GM19193 (cell line): ENCODE results near the gene ETV3.

Source experiments
- POLR2A ChIP-seq: IDR thresholded peaks from 4 replicates; pipeline ENCODE4 v1.6.1; 2011; ENCODE audit not compliant: insufficient read depth, insufficient read length; ENCODE audit errors: extremely low read depth

ETV3 gene

GRCh38 chr1:157112186-157112867 lies 25.9 kb downstream of the ETV3 start:
- no peak for TF ChIP-seq POLR2A

GRCh38 chr1:157111396-157112165 lies 26.6 kb downstream of the ETV3 start:
- no peak for TF ChIP-seq POLR2A

GRCh38 chr1:157110686-157111085 lies 27.5 kb downstream of the ETV3 start:
- no peak for TF ChIP-seq POLR2A

- no peak for TF ChIP-seq POLR2A
These were observed 28.2 kb downstream of the ETV3 start for GRCh38 chr1:157110003-157110402.

- no peak for TF ChIP-seq POLR2A
These were observed 29.7 kb downstream of the ETV3 start for GRCh38 chr1:157108448-157108847.

GRCh38 chr1:157107702-157108101 lies 30.5 kb downstream of the ETV3 start:
- TF ChIP-seq POLR2A: no peak

- no peak for TF ChIP-seq POLR2A
These were observed 31.4 kb downstream of the ETV3 start for GRCh38 chr1:157106813-157107189.

- no peak for TF ChIP-seq POLR2A
These were observed 32.0 kb downstream of the ETV3 start for GRCh38 chr1:157105988-157106812.

- no peak for TF ChIP-seq POLR2A
These were observed 32.8 kb downstream of the ETV3 start for GRCh38 chr1:157105298-157105987.

GRCh38 chr1:157104598-157105293 lies 33.4 kb downstream of the ETV3 start:
- TF ChIP-seq POLR2A: no peak

- no peak for TF ChIP-seq POLR2A
These were observed 34.9 kb downstream of the ETV3 start for GRCh38 chr1:157103268-157103667.

- TF ChIP-seq POLR2A: no peak
These were observed 37.0 kb downstream of the ETV3 start for GRCh38 chr1:157101149-157101548.

GRCh38 chr1:157099633-157100009 lies 38.6 kb downstream of the ETV3 start, which contains the start of gene ETV3L:
Gene ETV3L (minus strand): TSS chr1:157099808. CDS start chr1:157099523, 285 bp downstream.
- no peak for TF ChIP-seq POLR2A

- no peak for TF ChIP-seq POLR2A
These were observed 39.7 kb downstream of the ETV3 start for GRCh38 chr1:157098519-157098918.
